ENCODE results near the gene UGT1A10.

The UGT1A10 gene

GRCh38 chr2:233643128-233643527, 6.9 kb downstream of the UGT1A10 start:
- TF ChIP-seq, protein P1, sequence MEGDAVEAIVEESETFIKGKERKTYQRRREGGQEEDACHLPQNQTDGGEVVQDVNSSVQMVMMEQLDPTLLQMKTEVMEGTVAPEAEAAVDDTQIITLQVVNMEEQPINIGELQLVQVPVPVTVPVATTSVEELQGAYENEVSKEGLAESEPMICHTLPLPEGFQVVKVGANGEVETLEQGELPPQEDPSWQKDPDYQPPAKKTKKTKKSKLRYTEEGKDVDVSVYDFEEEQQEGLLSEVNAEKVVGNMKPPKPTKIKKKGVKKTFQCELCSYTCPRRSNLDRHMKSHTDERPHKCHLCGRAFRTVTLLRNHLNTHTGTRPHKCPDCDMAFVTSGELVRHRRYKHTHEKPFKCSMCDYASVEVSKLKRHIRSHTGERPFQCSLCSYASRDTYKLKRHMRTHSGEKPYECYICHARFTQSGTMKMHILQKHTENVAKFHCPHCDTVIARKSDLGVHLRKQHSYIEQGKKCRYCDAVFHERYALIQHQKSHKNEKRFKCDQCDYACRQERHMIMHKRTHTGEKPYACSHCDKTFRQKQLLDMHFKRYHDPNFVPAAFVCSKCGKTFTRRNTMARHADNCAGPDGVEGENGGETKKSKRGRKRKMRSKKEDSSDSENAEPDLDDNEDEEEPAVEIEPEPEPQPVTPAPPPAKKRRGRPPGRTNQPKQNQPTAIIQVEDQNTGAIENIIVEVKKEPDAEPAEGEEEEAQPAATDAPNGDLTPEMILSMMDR (IDR thresholded peaks at IDR 0.05): no peak

GRCh38 chr2:233650981-233651380, 14.7 kb downstream of the UGT1A10 start:
- TF ChIP-seq, protein P1 (IDR thresholded peaks at IDR 0.05): no peak

DNA sequence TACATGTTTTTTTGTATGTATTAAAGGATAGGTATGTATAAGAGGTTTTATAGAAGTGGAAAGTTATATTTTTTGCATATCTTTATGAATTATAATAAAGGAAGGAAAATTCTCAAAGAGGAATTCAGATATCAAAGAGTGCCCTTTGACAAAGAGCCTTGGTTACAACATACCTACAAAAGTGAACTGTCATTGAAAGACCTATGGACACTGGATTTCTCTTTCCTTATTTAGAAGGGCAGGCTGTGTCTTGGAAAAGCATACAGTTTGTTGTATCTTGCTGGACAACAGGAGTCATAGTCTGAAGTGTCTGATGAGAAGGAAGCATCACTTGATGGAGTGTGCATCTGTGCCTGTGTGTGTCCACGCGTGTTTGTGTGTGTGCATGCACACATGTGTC, 15.2 kb downstream of the UGT1A10 start:
- TF ChIP-seq, protein P1 (IDR thresholded peaks at IDR 0.05): no peak

- TF ChIP-seq, protein P1 (IDR thresholded peaks at IDR 0.05): no peak
These were observed 18.3 kb downstream of the UGT1A10 start for GRCh38 chr2:233654501-233654900.

DNA sequence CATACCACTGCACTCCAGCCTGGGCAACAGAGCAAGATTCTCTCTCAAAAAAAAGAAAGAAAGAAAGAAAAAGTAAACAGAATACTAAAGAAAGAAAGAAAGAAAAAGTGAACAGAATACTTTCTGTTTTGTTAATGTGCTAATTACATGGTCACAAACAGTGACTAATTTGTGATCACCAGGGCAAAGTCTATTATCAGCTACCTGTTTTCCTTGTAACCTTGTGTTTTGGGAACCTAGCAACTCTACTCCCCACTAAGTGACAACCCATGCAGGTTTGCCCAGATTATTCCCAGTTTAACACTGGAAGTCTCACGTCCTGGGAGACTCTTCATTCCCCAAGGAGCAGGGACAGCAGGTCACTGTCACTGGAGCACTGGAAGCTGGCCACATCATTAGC, 18.8 kb downstream of the UGT1A10 start:
- TF ChIP-seq, protein P1 (IDR thresholded peaks at IDR 0.05): no peak

DNA sequence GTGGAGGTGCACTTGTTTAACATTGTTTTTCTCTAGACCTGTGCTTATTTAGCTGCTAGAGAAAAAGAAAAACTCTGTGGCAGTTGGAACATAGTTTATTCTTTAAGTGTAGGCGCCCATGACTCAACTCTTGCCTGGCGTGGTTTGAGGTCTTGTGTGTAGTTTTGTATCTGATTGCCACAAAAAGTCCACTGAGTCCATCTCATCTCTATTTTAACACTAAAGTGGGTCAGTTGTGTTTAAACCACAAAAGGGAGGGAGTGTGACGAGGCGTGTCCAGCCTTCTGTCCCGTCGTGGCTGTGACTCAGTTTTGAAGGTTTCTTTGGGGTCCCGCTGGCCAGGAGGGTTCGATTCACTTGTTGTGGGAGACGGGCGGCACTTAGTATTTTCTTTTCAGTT, 20.2 kb downstream of the UGT1A10 start:
- TF ChIP-seq, protein P1 (IDR thresholded peaks at IDR 0.05): no peak

DNA sequence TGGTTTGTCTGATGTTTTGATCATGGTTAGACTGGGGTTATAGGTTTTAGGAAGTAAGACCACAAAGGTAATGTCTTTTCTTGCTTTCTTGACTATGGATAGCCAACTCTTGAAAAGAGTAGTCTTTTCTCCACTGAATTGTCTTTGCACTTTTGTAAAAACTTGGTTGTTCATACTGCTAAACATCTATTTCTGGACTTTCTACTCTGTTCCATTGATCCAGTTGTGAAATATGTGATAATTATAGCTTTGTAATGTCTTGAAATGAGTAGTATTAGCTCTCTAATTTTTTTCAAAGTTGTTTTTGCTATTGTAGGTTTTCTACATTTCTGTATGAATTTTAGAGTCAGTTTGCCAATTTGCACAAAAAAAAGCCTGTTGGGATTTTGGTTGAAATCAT, 22.4 kb downstream of the UGT1A10 start:
- TF ChIP-seq, protein P1 (IDR thresholded peaks at IDR 0.05): no peak

GRCh38 chr2:233663911-233664310, 27.7 kb downstream of the UGT1A10 start:
- TF ChIP-seq, protein P1 (IDR thresholded peaks at IDR 0.05): no peak
